H7 (cell line): ENCODE data around the gene C1GALT1C1L. TPM values are rescaled to one million over a fixed set of nuclear protein-coding genes. Genes with fewer than 3 reads are reported as not detected.

ENCODE experiments used
- DNase-seq: peaks from one replicate; pipeline ENCODE4 v3.0.0; 2012
- H3K27me3 ChIP-seq: 2 replicates; pipeline ENCODE4 v1.6.0; 2011; ENCODE audit warnings: mild to moderate bottlenecking, low read length; ENCODE audit not compliant: control insufficient read depth, insufficient read depth
- H3K36me3 ChIP-seq: replicated peaks from 2 replicates; pipeline ENCODE4 v1.5.1; 2011; ENCODE audit warnings: low read length; ENCODE audit not compliant: control insufficient read depth, insufficient read depth
- H3K4me3 ChIP-seq: 2 replicates; pipeline ENCODE4 v1.5.1; 2011; ENCODE audit warnings: low read depth, mild to moderate bottlenecking, control low read depth, low read length, moderate library complexity; ENCODE audit not compliant: insufficient read depth
- total RNA-seq: library from RNA; depleted of rRNA; stranded (reverse); fragments of >200 nt; shearing (Covaris generic); gene quantifications from 2 replicates; pipeline ENCODE4 v1.2.3, GENCODE V29; 2014; rRNA removed

The C1GALT1C1L gene
- total RNA-seq, 1 experiment from 2014 or later, result not detected

DNA sequence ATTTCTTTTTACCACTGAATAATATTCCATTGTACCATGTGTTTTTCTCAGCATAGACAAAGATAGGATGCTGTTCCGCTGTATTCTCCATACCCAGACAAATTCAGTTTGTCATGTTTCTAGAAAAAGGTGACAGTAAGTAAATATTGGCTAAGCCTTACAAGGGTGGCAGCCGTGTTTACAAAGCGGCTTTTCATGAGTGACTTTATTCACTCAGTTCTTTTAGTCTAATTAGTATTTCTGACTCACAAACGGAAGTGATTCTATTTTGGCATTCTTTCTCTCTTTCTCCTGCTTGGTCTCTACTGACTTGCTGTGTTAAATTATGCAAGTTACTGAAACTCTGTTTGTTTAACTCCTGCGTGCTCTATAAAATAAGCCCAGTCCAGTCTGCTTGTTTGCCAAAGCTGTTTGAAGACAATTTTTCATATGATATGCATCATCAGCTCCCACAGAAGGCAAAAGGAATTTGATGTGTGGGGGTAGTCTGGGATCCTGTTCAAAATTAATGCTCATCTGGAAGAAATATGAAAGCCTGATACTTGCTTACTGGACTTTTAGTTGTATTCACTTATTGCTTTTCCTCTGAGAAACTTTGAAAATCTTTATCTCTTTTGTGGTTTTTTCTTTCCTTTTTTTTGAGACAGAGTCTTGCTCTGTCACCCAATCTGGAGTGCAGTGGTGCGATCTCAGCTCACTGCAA lies 41.5 kb downstream of the C1GALT1C1L start:
- H3K27me3 ChIP-seq, result peaks cover 13% of the 10 kb centered on the region
- no peak for DNase-seq
- H3K36me3 ChIP-seq, result no peaks in the 10 kb centered on the region
- H3K4me3 ChIP-seq, result no peak overlapping the region

DNA sequence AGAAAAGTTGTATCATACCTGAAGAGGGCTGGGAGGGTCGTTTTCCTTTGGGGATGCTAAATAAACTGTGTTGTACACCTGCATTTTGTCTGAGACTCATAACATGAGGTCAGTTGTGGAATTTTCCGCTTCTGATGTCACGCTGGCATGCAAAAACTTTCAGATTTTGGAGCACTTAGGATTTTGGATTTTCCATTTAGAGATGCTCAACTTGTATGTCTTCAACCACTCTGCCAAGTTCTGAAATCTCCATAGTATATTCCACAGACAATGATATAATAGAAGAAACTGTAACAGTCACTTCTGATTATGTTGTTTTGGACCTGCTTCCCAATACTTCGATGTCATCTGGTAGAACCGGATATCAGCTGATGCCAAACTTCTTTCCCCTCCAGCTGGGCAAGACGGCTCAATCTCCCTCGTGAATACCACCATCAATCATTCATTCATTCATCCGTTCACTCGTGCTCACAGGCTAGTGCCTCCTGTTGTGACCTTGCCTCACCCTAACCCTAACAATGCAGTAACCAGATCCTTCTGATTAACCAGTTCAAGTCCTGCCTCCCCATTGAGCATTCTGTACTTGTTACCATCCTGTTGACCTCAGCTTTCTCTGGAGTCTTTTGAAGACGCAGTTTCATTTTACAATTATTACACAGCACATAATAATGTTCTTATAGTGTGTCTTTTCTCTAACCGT lies 44.5 kb downstream of the C1GALT1C1L start:
- Histone ChIP-seq H3K27me3 (no peaks in the 10 kb centered on the region; the same call in 1 of the 2 replicates), H3K36me3 (no peaks in the 10 kb centered on the region), H3K4me3 (no peak overlapping the region)
- DNase-seq, result no peak

Other genes with a start within 250 kb of the C1GALT1C1L start
- 16.3 and 23.7 TPM in 2 replicates for gene THADA, start 80.4 kb downstream of the C1GALT1C1L start, total RNA-seq
- 1.4 and 2.1 TPM in 2 replicates for gene PLEKHH2, start 39.2 kb downstream of the C1GALT1C1L start, total RNA-seq
- 9.5 and 15.4 TPM in 2 replicates for gene DYNC2LI1, start 97.6 kb upstream of the C1GALT1C1L start, total RNA-seq
- not detected in 2 replicates for gene ABCG5, start 162.4 kb upstream of the C1GALT1C1L start, total RNA-seq
- not detected in 2 replicates for gene ABCG8, start 162.5 kb upstream of the C1GALT1C1L start, total RNA-seq